ELR (cell line): ENCODE results near the gene FAM200C.
A peak's percentile ranks its signal among the peaks of the same experiment; 100 is the strongest.

Source experiments
- DNase-seq: peaks from one replicate; pipeline ENCODE4 v3.0.0-alpha.2; 2015; ENCODE audit warnings: low read depth

Gene FAM200C

DNA sequence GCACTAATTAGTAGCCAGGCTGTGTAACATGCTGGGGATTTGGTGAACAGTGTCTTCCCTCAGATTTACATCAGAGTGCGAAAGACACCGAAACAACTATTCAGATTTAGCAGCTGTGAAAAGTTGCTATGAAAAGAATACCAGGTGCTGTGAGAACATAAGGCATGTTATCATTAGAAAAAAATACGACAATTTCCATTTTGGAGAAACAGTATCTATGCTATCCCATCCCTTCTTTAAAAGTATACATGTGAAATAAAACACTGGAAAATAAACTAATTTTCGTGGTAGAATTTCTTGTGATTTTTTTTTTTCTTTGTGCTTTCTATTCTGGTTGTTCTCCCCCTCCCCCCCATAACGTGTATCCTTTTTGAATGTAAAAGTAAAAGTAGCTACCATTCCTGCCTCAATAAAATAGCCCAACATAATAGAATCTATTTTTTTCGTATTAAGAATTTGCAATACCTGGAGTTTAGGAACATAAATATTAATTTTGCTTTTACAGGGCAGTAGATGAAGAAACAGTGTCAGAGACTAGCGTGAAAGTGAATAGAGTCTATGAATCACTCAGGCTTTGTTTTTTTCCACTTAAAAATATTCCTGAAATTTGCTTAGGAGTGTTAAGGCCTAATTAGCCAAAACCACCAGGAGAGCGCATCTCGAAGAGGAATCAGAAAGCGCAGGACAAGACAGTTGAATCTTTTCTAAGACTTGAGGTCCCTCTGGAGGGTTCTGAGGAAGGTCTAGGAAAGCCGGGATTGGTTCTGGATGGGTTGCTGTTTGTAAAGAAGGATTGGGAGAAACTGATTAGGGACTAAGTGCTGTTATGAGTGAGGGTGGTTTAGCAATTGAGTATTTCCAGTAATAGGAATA, 19.8 kb upstream of the FAM200C start:
- peak; percentile 13 for DNase-seq

DNA sequence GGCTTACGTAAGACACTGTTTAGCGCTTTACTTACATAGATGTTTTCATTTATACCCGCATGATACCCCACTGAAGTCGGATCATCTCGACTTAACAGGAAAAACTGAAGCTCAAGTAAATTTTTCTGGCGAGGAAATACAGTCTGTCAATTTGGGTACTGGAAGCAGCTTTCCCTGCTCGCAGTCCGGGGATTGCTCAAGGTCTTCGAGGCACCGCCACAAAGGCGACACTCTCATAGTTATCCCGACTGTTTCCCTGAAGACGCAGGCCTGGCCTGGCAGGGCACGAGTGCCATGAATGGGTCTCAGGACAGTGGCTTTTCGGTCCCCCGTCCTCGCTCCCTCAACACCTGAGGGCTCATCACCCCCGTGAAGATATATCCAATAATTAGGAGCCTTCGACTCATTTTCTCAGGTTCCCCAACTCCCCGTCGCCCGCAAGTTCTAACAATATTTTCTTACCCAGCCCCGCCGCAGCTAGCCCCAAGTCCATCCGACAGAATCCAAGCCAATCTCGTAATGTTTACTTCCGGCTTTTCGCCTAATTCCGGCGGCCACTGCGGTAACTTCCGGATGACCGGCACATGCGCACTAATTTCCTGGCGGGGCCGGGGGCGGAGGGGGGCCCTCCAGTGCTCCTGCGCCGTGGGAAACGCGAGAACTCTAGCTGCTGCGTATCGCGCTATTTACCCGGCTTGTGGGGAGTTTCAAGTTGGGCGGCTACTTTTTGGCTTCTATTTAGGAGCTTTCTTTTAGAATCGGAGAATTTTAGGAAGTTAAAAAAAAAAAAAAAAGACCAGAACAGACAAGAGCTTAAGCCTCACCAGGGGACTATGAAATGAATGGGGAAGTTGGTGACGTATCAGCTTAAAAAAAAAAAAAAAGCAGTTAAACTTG, 19.0 kb upstream of the FAM200C start, which contains the start of gene SLU7:
Gene SLU7 (minus strand): TSS at position 521 of the 897 bp plus-strand sequence. CDS start 3,787 bp downstream, outside the sequence.
- DNase-seq = peak; percentile 97

GRCh38 chr5:160398806-160399205, 1.0 kb downstream of the FAM200C start:
- DNase-seq = peak; percentile 48

GRCh38 chr5:160397492-160397891, 2.4 kb downstream of the FAM200C start:
- DNase-seq = no peak

DNA sequence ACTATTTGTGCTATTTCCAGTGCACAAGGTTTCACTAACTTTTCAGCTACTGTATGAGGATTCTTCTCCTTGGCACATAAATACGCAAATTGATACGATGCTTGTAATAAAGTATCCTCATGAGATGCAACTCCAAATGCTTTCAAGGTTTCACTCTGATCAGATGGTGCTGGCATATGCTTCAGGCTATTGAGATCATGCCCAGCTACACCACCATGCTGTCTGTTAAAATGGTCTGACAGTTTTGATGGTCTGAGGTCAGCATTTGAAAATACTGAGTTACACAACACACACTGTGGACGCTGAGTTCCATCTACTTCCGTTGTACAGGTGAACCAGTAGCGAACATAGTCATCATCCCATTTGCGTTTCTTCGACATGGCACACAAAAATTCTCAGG, 4.7 kb downstream of the FAM200C start:
- no peak for DNase-seq

GRCh38 chr5:160390787-160391696, 8.8 kb downstream of the FAM200C start:
- DNase-seq = peak; percentile 59

GRCh38 chr5:160387445-160387844, 12.4 kb downstream of the FAM200C start:
- no peak for DNase-seq

DNA sequence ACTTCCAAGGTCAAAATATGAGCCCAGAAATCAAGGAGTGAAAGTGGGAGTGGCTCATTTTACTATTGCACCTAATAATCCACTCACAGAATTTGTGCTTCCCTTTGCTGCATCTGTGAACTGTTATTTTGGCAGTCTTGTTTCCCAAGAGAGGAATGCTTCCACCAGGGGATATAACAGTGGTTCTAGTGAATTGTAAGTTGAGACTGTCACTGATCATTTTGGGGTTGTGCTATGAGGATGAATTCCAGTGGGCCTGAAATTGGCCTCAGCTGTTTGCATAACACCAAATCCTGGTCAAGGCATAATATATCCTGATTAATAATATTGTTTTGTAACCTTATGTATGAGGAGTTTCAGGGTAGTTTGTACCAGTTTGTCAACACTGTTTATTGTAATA, 14.4 kb downstream of the FAM200C start:
- no peak for DNase-seq

DNA sequence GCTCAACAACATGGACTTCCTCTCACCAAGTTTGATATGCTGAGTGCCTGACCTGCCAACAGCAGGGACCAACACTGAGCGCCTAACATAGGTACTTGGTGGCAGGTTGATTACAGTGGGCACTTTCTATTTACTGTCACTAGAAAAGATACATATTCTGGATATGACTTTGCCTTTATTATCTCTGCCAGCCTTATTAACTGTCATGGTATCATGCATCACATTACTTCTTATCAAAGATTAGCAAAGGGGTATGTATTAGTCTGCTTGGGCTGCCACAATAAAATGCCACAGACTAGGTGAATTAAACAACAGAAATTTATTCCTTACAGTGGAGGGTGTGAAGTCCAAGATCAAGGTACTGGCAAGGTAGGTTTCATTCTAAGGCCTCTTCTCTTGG, 15.2 kb downstream of the FAM200C start:
- DNase-seq = no peak

GRCh38 chr5:160382346-160382745, 17.5 kb downstream of the FAM200C start:
- no peak for DNase-seq

- no peak for DNase-seq
Observed at GRCh38 chr5:160380041-160380440, 19.8 kb downstream of the FAM200C start.

- DNase-seq = no peak
Observed at GRCh38 chr5:160379511-160379910, 20.3 kb downstream of the FAM200C start.

- no peak for DNase-seq
Observed at GRCh38 chr5:160378330-160378729, 21.5 kb downstream of the FAM200C start.

- DNase-seq = no peak
Observed at GRCh38 chr5:160377651-160378050, 22.2 kb downstream of the FAM200C start.

DNA sequence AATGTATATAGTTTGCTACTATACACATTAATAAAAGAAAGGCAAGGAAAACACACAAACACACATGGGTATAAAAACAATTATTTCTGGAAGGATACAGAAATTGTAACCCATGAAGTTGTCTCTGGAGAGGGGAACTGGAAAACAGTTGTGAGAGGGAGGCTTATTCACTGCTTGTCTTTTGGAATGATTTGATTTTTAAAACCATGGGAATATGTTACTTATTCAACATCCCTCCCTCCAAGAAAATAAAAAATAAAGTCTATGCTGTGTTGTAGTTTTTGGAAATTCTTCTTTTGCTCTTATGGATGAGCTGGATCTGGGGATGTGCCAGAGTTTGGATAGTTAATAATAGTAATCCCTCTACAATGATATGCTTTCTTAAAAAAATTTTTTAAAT, 23.4 kb downstream of the FAM200C start:
- no peak for DNase-seq

GRCh38 chr5:160375701-160376100, 24.2 kb downstream of the FAM200C start:
- no peak for DNase-seq

GRCh38 chr5:160375166-160375565, 24.7 kb downstream of the FAM200C start:
- no peak for DNase-seq

DNA sequence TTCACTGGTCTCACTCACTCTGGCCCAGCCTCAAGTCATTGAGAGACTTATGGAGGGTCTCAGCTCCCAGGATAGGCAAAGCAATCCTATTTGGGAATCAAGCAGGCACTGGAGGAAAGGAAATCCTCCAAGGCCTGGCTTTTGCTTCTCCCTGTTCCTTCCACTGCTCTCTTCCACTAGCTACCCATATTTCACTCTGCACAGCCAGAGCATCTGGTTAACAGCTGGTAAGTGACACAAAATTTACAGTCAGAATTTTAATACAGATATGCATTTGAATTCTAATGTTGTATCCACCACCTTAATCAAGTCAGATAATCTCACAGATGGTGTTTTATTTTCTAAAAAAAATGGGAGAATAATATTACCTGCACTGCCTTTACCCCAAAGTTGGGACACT, 28.6 kb downstream of the FAM200C start:
- no peak for DNase-seq

- no peak for DNase-seq
Observed at GRCh38 chr5:160370713-160371034, 29.2 kb downstream of the FAM200C start.

GRCh38 chr5:160369990-160370712, 29.7 kb downstream of the FAM200C start, which contains the start of gene C1QTNF2:
C1QTNF2 (minus strand) TSS chr5:160370626; CDS start chr5:160355011, 15,615 bp downstream.
- DNase-seq = peak; percentile 77

- DNase-seq = no peak
Observed at GRCh38 chr5:160367885-160368284, 32.0 kb downstream of the FAM200C start.
